ENCODE results near the gene TMEM134.

GRCh38 chr11:67468456-67468758 is 644 bp downstream of the TMEM134 start:
- TF ChIP-seq POLR2AphosphoS5 (IDR thresholded peaks at IDR 0.05; ENCODE audit: low read depth, low read length) (no peak), POLR2A (IDR thresholded peaks at IDR 0.05; ENCODE audit: low read depth, low read length) (no peak), TAF1 (IDR thresholded peaks at IDR 0.05; ENCODE audit: low read depth, low read length) (no peak), SPI1 (IDR thresholded peaks at IDR 0.05; ENCODE audit: low read depth, low read length) (no peak)
